GM12864 (cell line): ENCODE results near the gene ZNF304.

ENCODE experiments used
- DNase-seq: peaks from one replicate; pipeline ENCODE4 v3.0.0-alpha.2; 2011; ENCODE audit warnings: low read depth
- H3K4me3 ChIP-seq: 2 replicates; pipeline ENCODE4 v1.5.1; 2011; ENCODE audit warnings: mild to moderate bottlenecking, low read depth, low read length, control low read depth
- CTCF ChIP-seq: IDR thresholded peaks from 2 replicates; pipeline ENCODE4 v1.5.1; 2011; ENCODE audit warnings: low read depth, mild to moderate bottlenecking, moderate library complexity, low read length, control low read depth, inconsistent platforms; ENCODE audit errors: missing control alignments

Gene ZNF304

GRCh38 chr19:57317503-57317902 lies 33.6 kb upstream of the ZNF304 start:
- no peak overlapping the region for H3K4me3 ChIP-seq
- no peak for DNase-seq
- TF ChIP-seq CTCF, result no peak

GRCh38 chr19:57319869-57320179 lies 31.2 kb upstream of the ZNF304 start:
- DNase-seq, result no peak
- peak overlapping the region; percentile 83 for H3K4me3 ChIP-seq
- TF ChIP-seq CTCF, result no peak

GRCh38 chr19:57320180-57321084 lies 30.6 kb upstream of the ZNF304 start, which contains the start of gene ZNF543:
Gene ZNF543, plus strand, starts transcription at chr19:57320472. Its CDS starts 382 bp downstream, at chr19:57320854.
- peak; percentile 45 for TF ChIP-seq CTCF
- peak; percentile 87 for DNase-seq
- peak within 1 kb of the TSS; percentile 83 for H3K4me3 ChIP-seq

- TF ChIP-seq CTCF, result no peak
- no peak for DNase-seq
- H3K4me3 ChIP-seq, result peak overlapping the region; percentile 83
Observed at GRCh38 chr19:57321116-57321515, 30.0 kb upstream of the ZNF304 start.

GRCh38 chr19:57321751-57322150 lies 29.3 kb upstream of the ZNF304 start:
- peak overlapping the region; percentile 83; the same call in 1 of the 2 replicates for H3K4me3 ChIP-seq
- DNase-seq, result no peak
- no peak for TF ChIP-seq CTCF

GRCh38 chr19:57324992-57325391 lies 26.1 kb upstream of the ZNF304 start:
- DNase-seq, result no peak
- H3K4me3 ChIP-seq, result no peak overlapping the region
- TF ChIP-seq CTCF, result no peak

- no peak overlapping the region for H3K4me3 ChIP-seq
- no peak for DNase-seq
- no peak for TF ChIP-seq CTCF
Observed at GRCh38 chr19:57327993-57328392, 23.1 kb upstream of the ZNF304 start.
